ENCODE results near the gene SLC25A20.

The SLC25A20 gene

DNA sequence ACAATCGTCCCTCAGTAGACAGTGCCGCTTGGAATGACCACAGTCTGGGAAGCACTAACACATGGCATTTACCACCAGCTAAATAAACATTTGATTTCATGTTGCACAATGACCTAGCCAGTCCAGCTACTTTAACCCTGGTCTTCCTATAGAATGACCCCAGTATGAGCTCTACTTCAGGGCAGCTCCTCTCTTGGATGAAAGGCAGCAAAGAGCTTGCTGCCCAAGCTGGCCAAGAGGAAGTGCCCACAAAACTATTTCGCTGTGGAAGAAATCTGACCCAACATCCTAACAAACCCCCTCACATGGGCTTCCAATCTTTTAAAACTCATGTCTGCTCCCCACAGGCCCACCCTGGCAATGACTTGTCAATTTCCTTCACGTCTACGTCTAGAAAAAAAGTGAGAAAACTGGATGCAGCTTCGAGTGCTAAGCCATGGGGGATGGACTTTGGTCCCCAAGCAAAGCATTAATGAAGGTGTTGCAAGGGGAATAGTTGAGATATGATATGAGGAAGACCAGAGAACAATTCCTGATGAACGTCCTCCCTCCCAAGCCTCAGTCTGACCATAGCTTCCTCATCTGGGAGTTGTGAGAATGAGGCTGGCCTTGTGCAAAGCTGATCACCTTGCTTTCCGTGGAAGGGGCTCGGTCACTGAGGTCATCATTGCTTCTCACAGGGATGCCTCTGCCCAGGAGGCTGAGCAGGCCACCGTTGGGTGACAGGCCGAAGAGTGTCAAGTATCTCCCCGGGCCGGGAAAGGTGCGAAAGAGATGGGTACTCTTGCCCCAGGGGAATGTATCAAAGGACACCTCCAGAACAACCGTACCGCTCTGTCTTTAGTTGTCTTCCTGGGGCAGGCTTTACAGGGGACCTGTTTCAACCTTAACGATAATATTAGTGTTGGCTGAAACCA is 964 bp downstream of the SLC25A20 start:
- no peak for DNase-seq (ENCODE audit: low read depth)

DNA sequence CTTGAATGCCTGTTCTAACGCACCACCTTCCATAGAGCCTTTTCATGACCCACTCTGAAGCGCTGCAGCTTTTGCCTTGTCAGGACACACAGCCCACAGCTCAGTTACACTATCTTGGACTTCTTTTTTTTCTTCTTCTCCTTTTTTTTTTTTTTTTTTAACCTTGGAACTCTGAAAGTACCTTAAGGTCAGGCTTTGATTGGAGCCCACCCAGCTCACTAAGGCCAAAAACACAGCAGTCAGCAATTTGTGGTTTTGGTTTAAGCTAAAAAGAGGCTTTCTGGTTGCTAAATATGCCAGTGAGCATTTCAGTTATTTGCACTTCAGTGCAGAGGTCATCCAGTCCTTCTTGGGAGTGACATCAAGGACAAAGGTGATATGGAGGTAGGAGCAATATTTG is 1.7 kb downstream of the SLC25A20 start:
- no peak for DNase-seq (ENCODE audit: low read depth)

DNA sequence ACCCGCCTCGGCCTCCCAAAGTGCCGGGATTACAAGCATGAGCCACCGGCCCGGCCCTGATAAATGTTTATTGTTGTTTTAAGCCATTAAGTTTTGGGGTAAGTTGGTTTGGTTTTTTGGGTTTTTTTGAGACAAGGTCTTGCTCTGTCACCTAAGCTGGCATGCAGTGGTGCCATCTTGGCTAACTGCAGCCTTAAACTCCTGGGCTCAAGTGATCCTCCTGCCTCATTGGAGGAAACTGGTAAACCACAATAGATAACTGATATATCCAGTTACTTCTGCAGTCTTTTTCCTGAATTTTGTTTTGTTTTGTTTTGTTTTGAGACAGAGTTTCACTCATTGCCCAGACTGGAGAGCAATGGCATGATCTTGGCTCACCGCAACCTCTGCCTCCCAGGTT is 4.2 kb downstream of the SLC25A20 start:
- DNase-seq (ENCODE audit: low read depth) = no peak

DNA sequence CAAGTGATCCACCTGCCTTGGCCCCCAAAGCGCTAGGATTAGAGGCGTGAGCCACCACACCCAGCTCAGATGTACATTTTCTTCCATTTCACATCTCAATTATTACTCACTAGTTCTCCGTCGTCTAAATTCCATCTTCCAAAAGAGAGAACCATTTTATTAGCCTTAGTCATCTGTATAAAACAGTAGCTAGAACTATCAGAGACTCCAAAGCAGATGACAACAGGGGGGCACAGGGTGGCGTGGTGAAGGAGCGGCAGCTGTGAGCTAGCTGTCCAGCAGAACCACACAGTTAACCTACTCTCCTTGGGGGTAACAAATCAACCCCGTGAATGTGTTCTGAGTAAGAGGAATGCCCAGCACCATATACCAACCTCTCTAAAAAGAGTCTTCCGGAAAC is 7.1 kb downstream of the SLC25A20 start:
- DNase-seq (ENCODE audit: low read depth) = no peak

DNA sequence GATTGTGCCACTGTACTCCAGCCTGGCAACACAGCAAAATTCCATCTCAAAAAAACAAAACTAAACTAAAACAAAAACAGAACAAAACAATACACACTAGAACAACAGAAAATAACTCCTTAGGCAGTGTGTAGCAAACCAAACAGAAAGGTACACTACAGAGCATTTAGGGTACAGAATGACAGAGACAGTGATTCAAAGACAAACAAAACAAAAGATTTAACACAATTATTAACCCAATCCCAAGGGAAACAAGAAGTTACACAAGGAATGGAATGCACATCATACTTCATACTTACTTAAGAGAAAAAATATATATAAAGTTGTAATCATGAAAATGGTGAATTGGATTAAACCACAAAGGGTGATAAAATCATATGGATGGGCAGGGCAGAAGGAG is 12.9 kb downstream of the SLC25A20 start:
- no peak for DNase-seq (ENCODE audit: low read depth)

DNA sequence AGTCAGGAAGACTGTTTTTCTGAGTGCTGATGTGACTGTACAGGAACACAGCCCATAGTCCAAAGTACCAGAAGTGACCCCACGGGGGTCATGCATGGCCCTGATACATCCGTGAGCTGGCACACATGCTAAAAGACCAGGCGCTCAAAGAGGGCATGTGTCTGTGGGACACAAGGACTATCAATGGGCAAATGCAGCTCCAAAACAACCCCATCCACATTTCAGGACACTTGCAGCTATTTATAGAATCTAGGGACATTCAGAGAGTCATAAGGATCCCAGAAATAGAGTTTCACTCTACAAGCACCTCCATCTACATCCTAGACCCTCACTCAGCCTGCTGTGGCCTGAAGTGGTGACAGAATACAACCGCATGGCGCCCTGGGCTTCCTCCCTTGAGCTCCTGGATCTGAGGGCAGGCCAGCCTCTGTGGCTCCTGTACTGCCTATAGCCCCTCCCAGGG is 17.0 kb downstream of the SLC25A20 start:
- no peak for DNase-seq (ENCODE audit: low read depth)

DNA sequence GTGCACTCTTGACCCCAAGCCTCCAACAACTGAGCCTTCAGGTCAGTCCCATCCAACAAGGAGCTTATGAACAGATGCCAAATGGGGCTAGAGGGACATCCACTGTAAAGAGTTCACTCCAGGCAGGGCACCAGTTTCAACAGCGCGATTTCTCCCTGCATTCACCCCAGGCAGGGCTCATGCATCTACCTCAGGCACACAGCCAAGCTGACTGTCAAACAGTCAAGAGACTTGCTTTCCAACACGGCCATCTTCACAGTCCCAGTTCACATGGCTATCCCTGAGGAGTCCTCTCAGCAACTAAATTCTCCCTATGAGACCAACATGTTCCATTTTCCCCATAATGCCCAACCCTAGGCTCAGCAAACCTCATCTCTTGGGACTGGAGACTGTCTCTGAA is 17.7 kb downstream of the SLC25A20 start:
- no peak for DNase-seq (ENCODE audit: low read depth)

DNA sequence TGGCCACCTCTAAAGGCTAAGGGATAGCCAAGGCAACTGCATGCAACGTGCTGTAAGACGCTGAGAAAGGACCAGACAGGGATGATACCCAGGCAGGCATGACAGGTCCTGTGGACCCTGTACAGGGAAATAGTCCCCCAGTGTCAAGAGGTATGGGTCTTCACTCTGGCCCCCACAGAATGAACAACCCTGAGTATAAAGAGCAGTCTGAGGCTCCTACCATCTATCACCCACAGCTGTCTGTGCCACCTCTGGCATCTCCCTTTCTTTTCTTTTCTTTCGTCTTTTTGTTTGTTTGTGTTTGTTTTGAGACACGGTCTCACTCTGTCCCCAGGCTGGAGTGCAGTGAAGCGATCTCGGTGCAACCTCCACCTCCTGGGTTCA is 18.7 kb downstream of the SLC25A20 start:
- DNase-seq (ENCODE audit: low read depth) = no peak

DNA sequence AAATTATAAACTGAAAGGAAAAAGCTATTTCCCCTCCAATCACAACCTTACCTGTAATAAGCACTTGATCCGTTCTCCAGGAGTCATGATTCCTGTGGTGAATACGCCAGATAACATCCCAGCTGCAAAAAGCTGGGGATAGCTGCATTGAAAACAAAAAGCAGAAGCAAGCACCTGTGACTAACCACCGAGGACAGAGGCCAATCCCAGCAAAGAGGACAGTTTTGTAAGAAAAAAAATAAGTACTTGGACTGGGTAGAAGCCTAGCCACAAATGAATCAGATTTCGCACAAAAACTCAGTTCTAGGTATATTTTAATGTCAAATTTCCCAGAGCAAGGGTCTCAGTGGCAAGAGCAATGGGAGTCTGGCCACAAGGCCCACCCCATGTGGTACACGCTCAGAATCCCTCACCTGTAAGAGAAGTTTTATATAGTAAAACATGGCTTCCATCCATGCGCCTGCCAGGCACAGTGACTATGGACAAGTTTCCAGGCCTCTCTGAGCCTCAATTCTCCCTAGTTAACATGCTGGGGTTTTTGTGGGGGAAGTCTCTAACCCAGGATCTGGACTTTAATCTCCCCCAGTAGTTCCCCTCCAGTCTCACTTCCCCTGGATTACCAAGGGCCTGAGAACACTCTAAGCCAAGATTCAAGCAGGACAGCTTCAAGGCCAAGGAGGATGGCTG is 19.2 kb downstream of the SLC25A20 start:
- DNase-seq (ENCODE audit: low read depth) = no peak

DNA sequence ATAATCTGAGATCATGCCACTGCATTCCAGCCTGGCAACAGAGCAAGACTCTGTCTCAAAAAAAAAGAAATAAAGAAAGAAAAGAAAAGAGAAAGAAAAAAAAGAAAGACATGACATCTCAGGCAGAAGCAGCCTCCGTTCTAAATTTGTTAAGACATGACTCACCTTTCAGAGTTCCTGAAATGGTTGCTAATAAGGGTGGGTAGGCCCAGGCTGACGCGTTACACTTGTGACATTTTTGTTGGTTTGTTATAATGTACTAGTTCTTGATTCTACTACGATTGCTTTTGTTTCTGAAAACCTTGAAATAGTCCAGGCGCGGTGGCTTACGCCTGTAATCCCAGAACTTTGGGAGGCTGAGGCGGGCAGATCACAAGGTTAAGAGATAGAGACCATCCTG is 21.0 kb downstream of the SLC25A20 start:
- DNase-seq (ENCODE audit: low read depth) = no peak

DNA sequence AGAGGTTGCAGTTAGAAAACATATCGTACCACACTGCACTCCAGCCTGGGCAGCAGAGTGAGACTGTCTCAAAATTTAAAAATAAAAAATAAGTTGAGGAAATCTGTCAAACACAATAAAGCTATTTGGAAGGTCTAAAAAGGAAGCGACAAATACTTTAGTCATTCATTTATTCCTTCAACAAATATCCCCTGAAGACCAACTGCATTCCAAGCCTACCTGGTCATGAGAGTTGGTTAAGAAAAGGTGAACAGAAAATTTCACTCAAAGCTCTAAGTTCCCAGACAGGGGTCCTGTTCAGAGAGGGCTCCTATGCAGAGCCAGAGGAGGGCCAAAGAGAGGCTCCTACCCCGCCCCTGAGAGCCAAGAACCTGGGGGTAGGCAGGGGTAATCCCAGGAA is 35.6 kb downstream of the SLC25A20 start:
- DNase-seq (ENCODE audit: low read depth) = no peak

DNA sequence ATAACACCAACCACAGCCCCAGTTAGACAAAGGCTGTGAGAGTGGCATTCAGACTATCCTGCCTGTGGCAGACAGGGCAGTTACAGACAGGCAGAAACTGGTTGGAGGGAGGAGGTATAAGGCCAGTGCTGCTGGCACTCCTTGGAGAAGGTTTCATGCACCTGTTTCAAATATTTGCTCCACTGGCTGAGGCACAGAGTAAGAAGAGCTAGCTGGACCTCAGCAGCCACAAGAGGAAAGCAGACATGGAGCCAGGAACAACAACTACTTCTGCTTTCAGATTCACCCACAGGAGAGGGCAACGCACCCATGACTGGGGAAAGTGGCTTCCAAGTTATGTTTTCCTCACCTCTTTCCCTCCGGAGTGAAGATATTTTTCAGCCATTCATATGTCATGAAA is 39.5 kb downstream of the SLC25A20 start:
- no peak for DNase-seq (ENCODE audit: low read depth)

DNA sequence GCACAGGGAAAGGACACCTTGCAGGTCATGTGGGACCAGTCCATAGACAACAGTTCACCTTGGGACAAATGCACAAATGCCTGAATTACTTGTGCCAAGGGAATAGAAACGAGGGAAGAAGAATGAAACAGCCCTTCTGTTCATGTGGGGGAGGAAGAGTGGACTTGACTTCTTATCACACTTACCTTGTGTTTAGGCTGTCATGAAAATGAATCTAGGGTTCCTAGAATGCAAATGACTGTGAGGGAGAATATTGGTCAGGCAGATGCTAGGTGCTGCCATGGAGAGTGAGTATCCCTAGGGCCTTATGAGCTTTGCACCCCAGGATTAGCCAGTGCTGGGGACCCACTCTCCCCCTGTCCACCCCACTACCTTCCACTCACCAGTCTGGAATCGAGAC is 40.0 kb downstream of the SLC25A20 start:
- no peak for DNase-seq (ENCODE audit: low read depth)

DNA sequence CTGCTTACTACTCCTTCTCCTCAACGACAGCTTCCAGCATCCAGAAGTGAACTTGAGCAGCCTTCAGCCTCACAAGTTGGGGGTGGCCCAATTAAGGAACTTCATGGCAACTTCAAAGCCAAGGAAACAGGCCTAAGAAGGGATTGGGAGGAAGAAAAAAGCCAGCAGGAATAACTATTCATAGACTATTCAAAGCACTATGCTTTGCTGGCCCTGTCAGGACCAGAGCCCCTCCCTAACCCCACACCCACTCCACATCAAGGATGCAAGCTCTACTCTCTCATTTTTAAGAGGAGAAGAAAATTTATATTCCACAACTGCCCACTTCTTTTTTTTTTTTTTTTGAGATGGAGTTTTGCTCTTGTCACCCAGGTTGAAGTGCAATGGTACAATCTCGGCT is 41.0 kb downstream of the SLC25A20 start:
- DNase-seq (ENCODE audit: low read depth) = no peak

DNA sequence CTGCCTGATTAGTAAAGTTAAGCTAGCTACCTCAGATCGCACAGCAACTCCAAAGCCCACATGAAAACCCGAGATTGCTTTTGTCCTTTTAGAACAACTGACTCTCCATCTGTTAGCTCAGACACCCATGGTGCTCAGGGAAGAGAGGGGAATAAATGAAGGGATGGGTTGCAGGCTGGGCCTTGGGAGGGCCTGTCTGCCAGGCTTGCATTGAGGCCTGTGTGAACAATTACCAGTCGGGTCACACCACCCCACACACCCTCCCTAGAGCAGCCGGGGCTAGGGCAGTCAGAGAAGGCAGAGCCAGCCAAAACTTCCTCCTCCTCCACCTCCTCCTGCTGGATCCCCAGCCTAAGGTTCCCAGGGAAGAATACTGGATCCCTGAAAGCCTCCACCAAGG is 42.2 kb downstream of the SLC25A20 start:
- DNase-seq (ENCODE audit: low read depth) = no peak

DNA sequence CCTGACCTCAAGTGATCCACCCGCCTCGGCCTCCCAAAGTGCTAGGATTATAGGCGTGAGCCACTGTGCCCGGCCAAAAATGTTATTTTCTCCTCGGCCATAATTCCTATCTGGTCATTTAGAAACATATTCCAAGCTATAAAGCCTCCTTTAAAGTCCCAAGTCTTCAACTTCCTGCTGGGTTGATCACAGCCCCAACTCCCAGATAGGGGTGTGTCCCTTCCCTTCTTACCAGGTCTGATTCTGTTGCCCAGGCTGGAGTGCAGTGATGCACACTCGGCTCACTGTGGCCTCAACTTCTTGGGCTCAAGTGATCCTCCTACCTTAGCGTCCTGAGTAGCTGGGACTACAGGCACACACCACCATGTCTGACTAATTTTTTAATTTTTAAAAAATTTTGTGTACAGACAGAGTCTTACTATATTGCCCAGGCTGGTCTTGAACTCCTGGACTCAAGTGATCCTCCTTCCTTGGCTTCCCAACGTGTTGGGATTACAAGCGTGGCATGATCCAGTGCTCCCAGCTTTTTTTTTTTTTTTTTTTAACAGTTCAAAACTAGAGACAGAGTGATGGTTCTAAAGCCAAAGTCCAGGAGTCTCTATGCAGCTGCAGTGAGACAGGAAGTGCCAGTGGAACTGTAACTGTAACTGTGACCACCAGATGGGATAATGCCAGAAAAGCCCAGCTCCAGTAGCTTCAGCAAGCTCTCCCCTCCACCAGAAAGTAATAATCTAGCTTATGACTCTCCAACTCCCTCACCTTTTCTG is 42.8 kb downstream of the SLC25A20 start:
- no peak for DNase-seq (ENCODE audit: low read depth)

DNA sequence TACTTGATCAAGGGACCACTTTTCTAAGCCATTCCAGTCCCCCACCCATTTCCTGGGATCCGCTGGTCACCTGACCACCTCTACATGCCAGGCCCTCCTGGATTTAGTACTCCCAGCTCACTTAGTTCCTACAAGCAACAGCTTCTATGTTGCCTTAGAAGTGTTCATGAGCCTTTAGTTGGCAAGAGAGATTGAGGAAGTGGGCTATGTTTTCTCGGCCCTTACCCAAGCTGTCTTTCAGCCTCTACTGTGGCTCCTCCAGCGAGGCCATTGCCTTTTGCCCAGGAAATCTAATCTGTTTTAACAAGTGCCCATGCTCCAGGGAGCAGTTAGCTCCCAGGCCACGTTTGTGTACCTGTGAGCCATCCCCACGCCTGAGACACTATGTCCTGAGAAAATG is 46.5 kb downstream of the SLC25A20 start:
- DNase-seq (ENCODE audit: low read depth) = no peak

DNA sequence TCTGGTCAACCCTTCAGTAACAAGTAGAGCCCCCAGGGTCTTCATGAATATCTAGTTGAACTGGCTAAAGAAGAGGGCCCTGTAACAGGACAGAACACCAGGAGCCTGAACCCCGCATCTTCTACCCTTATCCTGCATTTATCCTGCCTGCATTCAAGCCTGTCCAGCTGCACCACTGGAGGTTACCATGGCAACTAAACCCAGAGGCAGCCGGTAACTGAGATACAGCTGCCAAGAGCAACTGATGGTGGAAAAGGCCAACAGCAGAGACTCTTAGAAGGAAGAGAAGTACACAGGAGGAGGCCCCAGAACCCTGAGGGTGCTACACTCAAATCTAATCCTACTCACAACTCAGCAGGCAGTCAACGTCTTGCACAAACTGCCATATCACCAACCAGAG is 47.3 kb downstream of the SLC25A20 start:
- DNase-seq (ENCODE audit: low read depth) = no peak

DNA sequence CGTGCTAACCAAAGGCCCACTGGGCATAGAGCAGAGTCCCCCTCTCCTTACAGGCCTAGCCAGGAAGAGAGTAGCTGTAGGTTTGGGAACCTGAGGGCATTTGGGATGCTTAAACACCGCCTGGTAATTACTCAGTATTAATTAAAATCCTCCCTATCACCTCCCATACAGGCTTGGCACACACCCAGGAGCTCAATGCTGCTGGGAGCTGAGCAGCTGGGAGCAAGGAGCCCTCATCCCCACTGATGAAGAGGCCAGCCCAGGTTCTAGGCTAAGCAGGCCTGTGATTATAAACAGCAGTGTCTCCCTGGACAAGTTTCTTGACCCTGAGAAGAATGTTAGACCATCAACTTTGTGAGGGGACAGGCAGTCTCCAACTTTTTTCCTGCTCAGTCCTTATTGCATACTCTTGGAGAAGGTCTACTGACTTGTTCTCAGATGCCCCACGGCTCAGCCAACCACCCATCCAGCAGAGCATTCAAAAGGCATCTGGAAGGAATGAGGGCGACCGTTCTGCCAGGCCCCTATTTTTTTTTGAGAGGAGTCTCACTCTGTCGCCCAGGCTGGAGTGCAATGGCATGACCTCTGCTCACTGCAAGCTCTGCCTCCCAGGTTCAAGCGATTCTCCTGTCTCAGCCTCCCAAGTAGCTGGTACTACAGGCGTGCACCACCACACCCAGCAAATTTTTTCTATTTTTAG is 49.7 kb downstream of the SLC25A20 start:
- DNase-seq (ENCODE audit: low read depth) = no peak

DNA sequence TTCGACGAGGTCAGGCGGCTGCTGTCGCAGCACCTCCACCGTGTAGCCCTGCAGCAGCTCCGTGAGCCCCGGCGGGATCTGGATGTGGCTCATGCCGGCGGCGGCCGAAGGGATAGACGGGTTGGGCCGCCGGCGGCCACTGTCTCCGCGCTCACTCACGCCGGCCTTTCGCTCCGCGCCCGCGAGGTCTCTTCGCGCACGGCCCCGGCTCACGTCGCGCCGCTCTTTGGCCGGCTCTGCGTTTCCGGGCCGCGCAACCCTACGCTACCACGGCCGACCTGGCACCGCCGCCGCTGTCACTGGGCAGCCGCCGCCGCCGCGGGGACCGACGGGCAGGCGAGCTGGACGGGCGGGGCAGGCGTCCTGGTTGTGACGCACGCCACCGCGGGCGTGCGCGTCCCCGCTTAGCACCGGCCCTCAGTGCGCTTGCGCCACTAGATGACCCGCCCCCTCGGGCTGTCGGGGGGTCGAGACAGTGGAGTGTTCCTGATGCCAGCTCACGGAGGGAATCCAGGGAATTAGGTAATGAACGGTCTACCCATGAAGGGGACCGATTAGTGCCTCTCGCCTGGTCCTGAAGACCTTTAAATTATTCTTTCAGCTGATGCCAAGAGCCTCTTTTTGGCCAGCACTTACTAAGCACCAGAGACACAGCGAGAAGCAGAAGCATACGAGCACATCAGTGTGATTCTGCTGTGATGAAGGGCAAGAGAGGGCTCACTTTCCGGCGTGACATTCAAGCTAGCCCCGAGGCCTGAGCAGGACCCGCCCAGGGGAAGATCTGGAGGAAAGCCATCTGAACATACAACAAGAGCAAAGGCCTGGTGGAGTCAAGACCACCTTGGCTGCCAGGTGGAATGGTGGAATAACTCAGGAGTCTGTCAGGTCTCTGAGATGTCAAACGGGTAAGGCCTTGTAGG is 50.9 kb downstream of the SLC25A20 start, which contains the start of gene PRKAR2A:
TSS of gene PRKAR2A (minus strand) at position 371 of the 920 bp plus-strand sequence. CDS start at position 93, 278 bp downstream.
- peak; percentile 79 for DNase-seq (ENCODE audit: low read depth)

DNA sequence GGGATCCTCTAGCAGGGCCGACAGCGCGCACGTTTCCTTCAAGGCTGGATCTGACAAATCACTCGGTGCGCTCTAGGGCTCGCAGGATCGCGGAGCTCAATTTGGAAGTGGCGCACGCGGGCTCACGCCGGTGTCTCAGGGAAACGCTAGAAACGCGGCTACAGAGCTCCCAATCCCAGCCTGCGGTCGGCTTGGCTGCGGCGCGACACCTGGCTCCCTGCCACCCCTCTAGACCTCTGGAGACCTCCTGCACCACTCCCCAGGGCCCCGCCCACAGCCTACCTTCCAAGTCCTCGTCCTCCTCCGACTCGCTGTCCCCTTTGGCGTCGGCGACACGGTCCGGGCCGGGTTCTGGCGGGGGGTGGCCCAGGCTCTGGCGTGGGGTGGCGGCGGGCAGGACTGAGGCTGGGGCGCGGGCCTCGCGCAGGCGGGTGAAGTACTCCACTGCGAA is 51.6 kb downstream of the SLC25A20 start:
- no peak for DNase-seq (ENCODE audit: low read depth)
